Aorta (tissue), 5 donors: ENCODE measurements around the gene FGB. TPM values are rescaled to one million over a fixed set of nuclear protein-coding genes. Genes with fewer than 3 reads are reported as not detected.
A peak's percentile ranks its signal among the peaks of the same experiment; 100 is the strongest.
"Not testable (repeated sequence)": the region's sequence is repeated elsewhere in the genome, so short reads cannot be mapped to it uniquely, and the experiment has no call there.

Source experiments
- ATAC-seq: fragments of 200-7000 bp; cut with Tn5 transposase; one replicate; pipeline ENCODE4 v1.9.1; 2022; ENCODE audit warnings: moderate library complexity; ENCODE audit not compliant: low FRiP score
- DNase-seq, 2 donors: peaks; one replicate each; pipeline ENCODE4 v3.0.0-alpha.2; 2020
- H3K27ac ChIP-seq, 2 donors: one replicate each; pipeline ENCODE4 v1.5.1; 2013; ENCODE audit warnings: low read length in 2 of 2, mild to moderate bottlenecking in 2 of 2, moderate library complexity in 2 of 2, control low read depth in 1 of 2, inconsistent platforms in 1 of 2, low read depth in 1 of 2
- H3K27me3 ChIP-seq, 2 donors: one replicate each; pipeline ENCODE4 v1.6.1; 2013; ENCODE audit warnings: control low read depth in 1 of 2, low read length in 1 of 2, mild to moderate bottlenecking in 1 of 2, moderate library complexity in 1 of 2; ENCODE audit not compliant: insufficient read depth in 2 of 2, control insufficient read depth in 1 of 2
- H3K36me3 ChIP-seq, 2 donors: one replicate each; pipeline ENCODE4 v1.6.1; 2013; ENCODE audit warnings: control low read depth in 1 of 2, low read length in 1 of 2, mild to moderate bottlenecking in 1 of 2; ENCODE audit not compliant: insufficient read depth in 2 of 2, control insufficient read depth in 1 of 2
- H3K4me1 ChIP-seq, 2 donors: one replicate each; pipeline ENCODE4 v1.6.1; 2013; ENCODE audit warnings: low read length in 2 of 2, control low read depth in 1 of 2, mild to moderate bottlenecking in 1 of 2, moderate library complexity in 1 of 2; ENCODE audit not compliant: insufficient read depth in 2 of 2, control insufficient read depth in 1 of 2
- H3K4me3 ChIP-seq, 2 donors: one replicate each; pipeline ENCODE4 v1.5.1; 2013; ENCODE audit warnings: low read length in 2 of 2, control low read depth in 1 of 2, mild to moderate bottlenecking in 1 of 2
- H3K9me3 ChIP-seq: one replicate; pipeline ENCODE4 v1.6.1; 2013; ENCODE audit warnings: mild to moderate bottlenecking, low read length; ENCODE audit not compliant: control insufficient read depth
- WGBS, 2 donors: extraction: QIAGEN DNeasy Blood & Tissue Kit; methylation state at CpG; one replicate each; pipeline ENCODE4 v1.1.7; 2013; 5-methylcytosine and 5-hydroxymethylcytosine counted together
- intact Hi-C, 2 donors: fragments of 100-400 bp; cut with DNase I; formaldehyde crosslinking; loops; one replicate each; pipeline versions ENCODE4 v1.14.2 to v1.15.0; 2022
- polyA plus RNA-seq, 2 donors: library from polyadenylated mRNA; stranded (reverse); fragments of 200-250 nt; gene quantifications; one replicate each; pipeline ENCODE4 v1.2.3, GENCODE V29; 2013
- total RNA-seq, 2 donors: library from RNA; stranded (reverse); fragmentation: NEBNext Ultra II Directional; extraction: Animal tissue kit (Norgen Biotek cat#: 25700); gene quantifications; one replicate each; pipeline ENCODE4 v1.2.1, GENCODE V29; 2021
- donor health status: healthy with polysubstance abuse.
- donor health status: Bipolar disorder and iron deficiency.
- donor health status: DM: no; HTN: no; CAD: no.
- donor health status: DM: no; HTN: no; CAD: no.
- donor health status: DM: yes; HTN: yes; CAD: no.

The FGB gene
- total and polyA plus RNA-seq, 4 donors: 1.9 TPM; not detected in 3

DNA sequence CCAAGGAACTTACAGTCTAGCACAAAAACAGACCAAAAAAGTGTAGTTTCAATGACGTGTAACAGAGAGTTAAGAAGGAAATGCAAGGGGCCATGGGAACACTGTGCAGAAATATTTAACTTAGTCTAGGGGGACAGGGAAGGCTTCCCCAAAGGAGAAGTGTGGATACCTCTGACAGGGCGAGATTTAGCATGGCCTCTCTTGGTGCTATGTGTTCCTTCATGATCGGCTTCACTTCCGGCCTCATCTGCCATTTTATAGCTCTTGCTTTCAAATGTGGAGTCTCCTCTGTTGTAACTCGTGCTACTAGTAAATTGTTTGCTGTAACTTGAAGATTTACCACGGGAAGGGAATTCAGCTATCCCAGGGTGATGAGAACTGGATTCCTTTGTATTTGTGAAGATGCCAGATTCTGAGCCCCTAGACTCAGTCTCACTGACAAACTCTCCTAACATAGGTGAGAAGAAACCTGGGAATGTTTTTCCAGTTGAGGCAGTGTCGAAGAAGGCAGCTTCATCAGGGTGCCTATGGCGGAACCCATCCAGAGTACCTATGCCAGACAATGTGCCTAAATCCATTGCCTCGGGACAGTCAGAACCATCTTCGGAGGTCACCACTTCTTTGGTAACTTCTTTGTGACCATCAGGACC, 22.7 kb downstream of the FGB start:
- no peak for DNase-seq
- no peaks in the 10 kb centered on the region for H3K36me3 ChIP-seq
- H3K9me3 ChIP-seq: no peaks in the 10 kb centered on the region
- no peak overlapping the region for H3K4me3 ChIP-seq
- H3K27me3 ChIP-seq: no peaks in the 10 kb centered on the region
- WGBS, 2 donors: 87 to 89% methylated on average over 10 of the region's 10 CpGs
- ATAC-seq: no peak
- intact Hi-C loops: no loop called here
- H3K27ac ChIP-seq: no peak overlapping the region
- no peaks in the 10 kb centered on the region for H3K4me1 ChIP-seq

DNA sequence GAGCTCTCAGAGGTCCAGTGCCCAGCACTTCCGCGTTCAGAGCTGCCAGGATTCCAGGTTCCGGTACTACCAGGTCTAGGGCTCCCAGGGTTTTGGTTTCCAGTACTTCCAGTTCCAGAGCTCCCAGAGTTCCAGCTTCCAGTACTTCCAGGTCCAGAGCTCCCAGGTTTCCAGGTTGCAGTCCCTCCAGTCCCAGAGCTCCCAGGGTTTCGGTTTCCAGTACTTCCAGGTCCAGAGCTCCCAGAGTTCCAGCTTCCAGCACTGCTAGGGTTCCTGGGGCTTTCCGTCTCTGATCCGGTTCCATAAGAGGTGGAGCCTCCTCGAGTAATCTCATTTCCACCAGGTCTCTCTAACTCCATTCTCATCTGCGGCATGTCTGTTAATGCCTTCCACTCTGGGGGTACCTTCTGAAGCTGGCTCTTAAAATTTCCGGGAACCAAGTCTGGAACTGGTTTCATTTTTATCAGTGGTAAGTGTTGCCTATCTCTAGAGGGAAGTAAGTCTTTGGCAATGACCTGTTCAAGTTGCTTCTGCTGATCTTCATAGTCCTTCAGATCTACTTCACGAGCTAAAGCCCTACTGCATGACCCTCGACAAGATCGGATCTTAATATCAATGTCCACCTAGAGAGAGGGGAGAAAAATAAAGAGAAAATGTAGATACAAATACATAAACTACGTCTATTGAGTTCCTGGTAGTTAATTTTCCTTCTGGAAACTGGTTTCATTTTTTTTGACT, 23.7 kb downstream of the FGB start:
- Histone ChIP-seq H3K4me1 (no peaks in the 10 kb centered on the region), H3K36me3 (no peaks in the 10 kb centered on the region), H3K27ac (no peak overlapping the region), H3K9me3 (no peaks in the 10 kb centered on the region), H3K27me3 (no peaks in the 10 kb centered on the region), H3K4me3 (no peak overlapping the region)
- WGBS, 2 donors: 88 to 89% methylated on average over 13 of the region's 13 CpGs
- DNase-seq (peak in 1 of 2 donors; percentile 45), ATAC-seq (no peak)
- intact Hi-C loops: no loop called here

DNA sequence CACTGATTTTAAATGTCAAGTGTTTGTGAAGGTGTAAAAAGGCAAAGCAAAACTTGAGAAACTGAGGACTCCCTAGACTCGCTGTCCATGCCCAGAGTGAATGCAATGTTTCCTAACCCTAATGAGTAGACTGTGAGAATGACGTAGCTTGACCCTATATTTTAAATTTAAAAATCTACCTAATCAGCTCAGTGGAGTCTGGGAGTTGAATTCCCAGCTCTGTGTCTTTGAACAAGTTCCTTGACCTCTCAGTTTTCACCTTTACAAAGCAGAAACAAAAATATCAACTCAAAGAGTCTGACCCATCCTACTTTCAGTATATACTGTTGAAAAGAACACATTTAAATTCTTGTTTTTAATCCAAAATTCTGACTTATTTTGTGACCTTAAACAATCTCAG, 25.4 kb downstream of the FGB start:
- intact Hi-C loops: no loop called here

DNA sequence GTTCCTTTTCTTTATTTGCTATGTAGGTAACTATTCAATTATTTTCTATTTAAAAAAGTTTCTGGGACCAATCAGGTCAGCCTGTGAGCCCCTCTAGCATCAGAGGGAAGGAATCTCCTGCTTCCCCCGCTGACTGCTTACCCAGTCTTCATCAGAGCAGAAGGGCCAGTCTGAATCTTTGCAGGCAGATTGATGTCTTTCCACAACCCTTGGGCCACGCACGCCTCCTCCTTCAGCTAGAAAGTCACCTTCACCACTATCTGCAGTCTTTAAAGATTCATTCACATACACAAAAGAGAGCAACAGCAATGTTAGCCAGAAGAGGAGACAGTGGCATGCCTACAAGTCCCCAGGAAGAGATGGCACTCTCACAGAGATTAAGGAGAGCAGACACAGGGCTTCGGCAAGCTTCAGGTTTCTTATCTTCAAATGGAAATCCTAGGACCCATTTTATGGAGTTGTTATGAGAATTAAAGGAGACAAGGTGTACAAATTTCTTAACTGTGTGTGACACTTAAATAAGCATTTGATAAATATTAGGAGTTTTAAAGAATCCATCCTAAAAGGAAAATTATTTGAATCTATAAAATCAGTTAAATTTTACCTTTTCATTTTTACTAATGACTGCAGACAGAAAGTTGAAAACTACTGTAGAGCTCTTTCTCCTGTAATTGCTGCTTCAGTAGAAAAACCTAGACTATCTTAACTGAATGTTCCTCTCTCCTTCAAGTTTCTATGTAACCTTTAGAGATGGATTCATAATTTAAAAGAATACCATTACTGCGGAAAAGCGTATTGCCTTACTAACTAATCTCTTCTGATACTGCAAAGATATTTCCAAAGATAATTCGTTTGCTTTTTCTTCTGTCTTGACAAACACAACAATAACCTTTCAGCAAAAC, 26.7 kb downstream of the FGB start:
- Histone ChIP-seq H3K36me3 (no peaks in the 10 kb centered on the region), H3K27ac (no peak overlapping the region), H3K4me1 (no peaks in the 10 kb centered on the region), H3K4me3 (no peak overlapping the region), H3K27me3 (no peaks in the 10 kb centered on the region), H3K9me3 (no peaks in the 10 kb centered on the region)
- ATAC-seq: no peak
- no peak for DNase-seq
- WGBS, 2 donors: 63 to 65% methylated on average over 7 of the region's 7 CpGs
- intact Hi-C loops: no loop called here

More for the DNA sequence above, 25.4 kb downstream of the FGB start:
- Histone ChIP-seq H3K36me3 (no peaks in the 10 kb centered on the region), H3K9me3 (no peaks in the 10 kb centered on the region), H3K27ac (no peak overlapping the region), H3K4me3 (no peak overlapping the region), H3K27me3 (no peaks in the 10 kb centered on the region), H3K4me1 (no peaks in the 10 kb centered on the region)
- no peak for ATAC-seq
- WGBS, 2 donors: 84 to 86% methylated on average over 2 of the region's 2 CpGs
- no peak for DNase-seq

DNA sequence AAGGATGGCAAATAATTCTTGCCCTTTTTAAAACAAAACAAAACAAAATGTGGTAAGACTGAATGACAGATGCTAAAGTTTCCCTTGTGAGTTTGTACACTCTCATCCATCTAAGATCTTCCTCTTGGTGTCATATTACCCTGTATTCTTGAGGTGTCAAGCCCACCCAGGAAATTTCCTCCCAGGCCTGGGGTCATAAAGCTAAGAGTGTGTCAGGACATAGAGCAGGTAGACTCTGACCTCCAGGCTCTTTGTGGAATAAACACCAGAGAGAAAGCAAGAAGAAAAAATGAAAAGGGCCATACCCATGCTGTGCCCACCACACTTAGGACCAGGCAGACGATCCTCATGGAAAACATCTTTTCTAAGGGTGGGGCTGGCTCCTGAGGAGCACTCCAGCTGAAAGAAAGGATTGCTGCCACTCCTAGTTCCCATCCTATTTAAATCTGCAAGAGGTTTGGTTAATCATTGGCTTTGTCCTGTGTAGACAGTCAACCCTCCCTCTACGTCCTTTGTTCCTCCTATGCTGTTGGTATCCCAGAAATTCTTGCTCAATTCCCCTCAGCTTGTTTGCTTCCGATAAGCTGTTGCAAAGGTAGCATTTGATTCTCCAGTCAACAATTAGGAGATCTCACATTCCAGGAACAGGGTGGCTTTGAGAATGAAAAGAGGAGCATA, 27.7 kb downstream of the FGB start, which contains the start of gene FGA:
Gene FGA, minus strand, starts transcription at position 414 of the 678 bp plus-strand sequence. Its CDS starts 55 bp downstream, at position 359.
- Histone ChIP-seq H3K36me3 (no peaks in the 10 kb centered on the region), H3K27me3 (no peaks in the 10 kb centered on the region), H3K4me1 (no peaks in the 10 kb centered on the region), H3K27ac (no peak within 1 kb of the TSS), H3K9me3 (no peaks in the 10 kb centered on the region), H3K4me3 (no peak within 1 kb of the TSS)
- 60 to 82% methylated on average over 3 of the region's 3 CpGs for WGBS, 2 donors
- ATAC-seq: no peak
- no peak for DNase-seq
- intact Hi-C loops: no loop called here

DNA sequence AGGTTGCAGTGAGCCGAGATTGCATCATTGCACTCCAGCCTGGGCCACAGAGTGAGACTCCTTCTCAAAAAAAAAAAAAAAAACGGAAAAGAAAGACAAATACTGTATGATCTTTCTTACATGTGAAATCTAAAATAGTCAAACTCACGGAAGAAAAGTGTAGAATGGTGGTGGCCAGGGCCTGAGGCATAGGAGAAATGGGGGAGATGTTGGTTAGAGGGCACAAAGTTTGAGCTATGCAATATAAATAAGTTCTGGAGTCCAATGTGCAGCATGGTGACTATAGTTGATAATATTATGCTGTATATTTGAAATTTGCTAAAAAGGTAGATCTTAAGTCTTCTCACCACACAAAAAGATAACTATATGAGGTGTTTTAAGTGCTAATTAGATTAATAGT, 29.1 kb downstream of the FGB start:
- no peaks in the 10 kb centered on the region for H3K9me3 ChIP-seq
- H3K36me3 ChIP-seq: no peaks in the 10 kb centered on the region
- H3K4me1 ChIP-seq: no peaks in the 10 kb centered on the region
- no peak overlapping the region for H3K27ac ChIP-seq
- intact Hi-C loops: no loop called here
- H3K4me3 ChIP-seq: no peak overlapping the region
- no peak for DNase-seq
- no peaks in the 10 kb centered on the region for H3K27me3 ChIP-seq
- no peak for ATAC-seq
- 69 to 70% methylated on average over 3 of the region's 3 CpGs for WGBS, 2 donors

DNA sequence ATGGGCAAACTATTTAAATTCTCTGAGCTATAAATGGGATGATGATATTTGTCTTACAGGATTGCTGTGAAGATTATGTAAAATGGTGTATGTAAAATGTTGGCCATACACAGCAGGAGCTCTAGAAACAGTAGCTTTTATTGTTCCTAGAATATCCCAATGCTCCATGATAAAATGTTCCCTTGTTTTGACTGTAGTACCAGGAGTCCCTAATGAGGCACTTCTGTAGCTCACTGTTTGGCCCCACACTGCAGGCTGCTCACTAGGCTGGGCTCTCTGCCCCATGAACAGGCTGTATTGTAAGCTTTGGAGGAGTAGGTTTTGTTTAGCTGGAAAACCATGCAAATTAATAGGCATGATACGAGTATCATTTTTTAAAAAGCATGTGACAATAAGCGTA, 31.1 kb downstream of the FGB start:
- no peak for ATAC-seq
- Histone ChIP-seq H3K4me3 (no peak overlapping the region), H3K27me3 (no peaks in the 10 kb centered on the region), H3K27ac (no peak overlapping the region), H3K4me1 (no peaks in the 10 kb centered on the region), H3K9me3 (no peaks in the 10 kb centered on the region), H3K36me3 (no peaks in the 10 kb centered on the region)
- intact Hi-C loops: no loop called here
- WGBS, 2 donors: 41 to 43% methylated on average over 2 of the region's 2 CpGs
- no peak for DNase-seq

DNA sequence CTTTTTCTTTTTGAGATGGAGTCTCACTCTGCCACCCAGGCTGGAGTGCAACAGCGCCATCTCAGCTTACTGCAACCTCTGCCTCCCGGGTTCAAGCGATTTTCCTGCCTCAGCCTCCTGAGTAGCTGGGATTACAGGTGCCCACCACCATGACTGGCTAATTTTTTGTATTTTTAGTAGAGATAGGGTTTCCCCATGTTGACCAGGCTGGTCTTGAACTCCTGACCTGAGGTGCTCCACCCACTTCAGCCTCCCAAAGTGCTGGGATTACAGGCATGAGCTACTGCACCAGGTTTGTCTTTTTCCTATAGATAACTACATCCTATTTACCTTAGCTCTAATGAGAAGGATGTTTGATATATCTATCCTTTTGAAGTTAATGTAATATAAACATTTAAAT, 31.5 kb downstream of the FGB start:
- ATAC-seq, H3K9me3 ChIP-seq, H3K36me3 ChIP-seq, intact Hi-C loops, H3K4me1 ChIP-seq, H3K27ac ChIP-seq, H3K27me3 ChIP-seq, H3K4me3 ChIP-seq, DNase-seq: not testable (repeated sequence)
- 92 to 94% methylated on average over 3 of the region's 3 CpGs for WGBS, 2 donors
